Liver (tissue), 9 donors: ENCODE results near the gene NDRG4. TPM values are rescaled to one million over a fixed set of nuclear protein-coding genes. Genes with fewer than 3 reads are reported as not detected.

Experiments
- DNase-seq: peaks from one replicate; pipeline ENCODE4 v3.0.0-alpha.2; 2017; ENCODE audit warnings: low spot score
- H3K27ac ChIP-seq, 2 donors: one replicate each; pipeline ENCODE4 v1.7.0; 2013; ENCODE audit warnings: inconsistent platforms in 2 of 2, low read length in 2 of 2, control low read depth in 1 of 2, low read depth in 1 of 2, mild to moderate bottlenecking in 1 of 2
- H3K27me3 ChIP-seq, 4 donors: one replicate each; pipeline versions ENCODE4 v1.6.1 to v1.7.0; 2013; ENCODE audit warnings: low read length in 3 of 4, inconsistent platforms in 1 of 4, mild to moderate bottlenecking in 1 of 4, moderate library complexity in 1 of 4; ENCODE audit not compliant: control insufficient read depth in 4 of 4, insufficient read depth in 4 of 4
- H3K36me3 ChIP-seq, 4 donors: one replicate each; pipeline versions ENCODE4 v1.6.1 to v1.7.0; 2013; ENCODE audit warnings: low read length in 3 of 4, mild to moderate bottlenecking in 3 of 4, low read depth in 1 of 4, moderate library complexity in 1 of 4; ENCODE audit not compliant: control insufficient read depth in 4 of 4, insufficient read depth in 3 of 4
- H3K4me1 ChIP-seq, 4 donors: one replicate each; pipeline versions ENCODE4 v1.6.1 to v1.7.0; 2013; ENCODE audit warnings: low read length in 3 of 4, mild to moderate bottlenecking in 3 of 4, moderate library complexity in 1 of 4; ENCODE audit not compliant: control insufficient read depth in 4 of 4, insufficient read depth in 4 of 4
- H3K4me3 ChIP-seq, 3 donors: one replicate each; pipeline versions ENCODE4 v1.6.1 to v1.7.0; 2013; ENCODE audit warnings: low read length in 3 of 3, control low read depth in 1 of 3, low read depth in 1 of 3, mild to moderate bottlenecking in 1 of 3
- H3K9ac ChIP-seq, 2 donors: one replicate each; pipeline ENCODE4 v1.7.0; 2013; ENCODE audit warnings: low read length in 2 of 2, mild to moderate bottlenecking in 2 of 2, moderate library complexity in 2 of 2, control low read depth in 1 of 2, low read depth in 1 of 2
- H3K9me3 ChIP-seq, 4 donors: one replicate each; pipeline versions ENCODE4 v1.6.1 to v1.7.0; 2013; ENCODE audit warnings: low read length in 3 of 4; ENCODE audit not compliant: control insufficient read depth in 4 of 4
- CTCF ChIP-seq: fragments of 150-350 bp; IDR thresholded peaks from 2 replicates; pipeline ENCODE4 v1.5.1; 2017; ENCODE audit warnings: improper control_type of control experiment, low read depth, low read length; ENCODE audit not compliant: missing input control
- EGR1 ChIP-seq, 2 donors: IDR thresholded peaks; 2 replicates each; pipeline ENCODE4 v1.6.1; 2016 to 2018; ENCODE audit warnings: antibody characterized with exemption in 2 of 2, low read depth in 2 of 2
- FOXA1 ChIP-seq: IDR thresholded peaks from 2 replicates; pipeline ENCODE4 v1.6.1; 2016; ENCODE audit warnings: antibody characterized with exemption
- FOXA2 ChIP-seq: IDR thresholded peaks from 2 replicates; pipeline ENCODE4 v1.6.1; 2016; ENCODE audit warnings: antibody characterized with exemption
- GABPA ChIP-seq, 2 donors: IDR thresholded peaks in 1 of 2; conservative IDR thresholded peaks in 1 of 2; 2 replicates each; pipeline ENCODE4 v1.6.1; 2016; ENCODE audit warnings: antibody characterized with exemption in 2 of 2, mild to moderate bottlenecking in 1 of 2, moderate library complexity in 1 of 2
- HNF4A ChIP-seq, 2 donors: conservative IDR thresholded peaks; 2 replicates each; pipeline ENCODE4 v1.6.1; 2016; ENCODE audit warnings: antibody characterized with exemption in 2 of 2, mild to moderate bottlenecking in 2 of 2
- HNF4G ChIP-seq: IDR thresholded peaks from 2 replicates; pipeline ENCODE4 v1.6.1; 2016; ENCODE audit warnings: antibody characterized with exemption
- JUND ChIP-seq, 2 donors: IDR thresholded peaks; 2 replicates each; pipeline ENCODE4 v1.6.1; 2016; ENCODE audit warnings: antibody characterized with exemption in 2 of 2
- NR2F2 ChIP-seq: IDR thresholded peaks from 2 replicates; pipeline ENCODE4 v1.6.1; 2016; ENCODE audit warnings: antibody characterized with exemption
- RAD21 ChIP-seq, 2 donors: IDR thresholded peaks; 2 replicates each; pipeline ENCODE4 v1.6.1; 2016; ENCODE audit warnings: antibody characterized with exemption in 2 of 2, mild to moderate bottlenecking in 2 of 2
- REST ChIP-seq: IDR thresholded peaks from 2 replicates; pipeline ENCODE4 v1.6.1; 2016; ENCODE audit warnings: antibody characterized with exemption, mild to moderate bottlenecking
- RXRA ChIP-seq, 2 donors: IDR thresholded peaks; 2 replicates each; pipeline ENCODE4 v1.6.1; 2017 to 2018; ENCODE audit warnings: antibody characterized with exemption in 2 of 2, mild to moderate bottlenecking in 1 of 2
- SP1 ChIP-seq: IDR thresholded peaks from 2 replicates; pipeline ENCODE4 v1.6.1; 2018; ENCODE audit warnings: antibody characterized with exemption, mild to moderate bottlenecking
- TAF1 ChIP-seq: conservative IDR thresholded peaks from 2 replicates; pipeline ENCODE4 v1.6.1; 2016; ENCODE audit warnings: antibody characterized with exemption, mild to moderate bottlenecking
- WGBS: extraction: QIAGEN DNeasy Blood & Tissue Kit; methylation state at CpG from one replicate; pipeline ENCODE4 v1.1.7; 2013; 5-methylcytosine and 5-hydroxymethylcytosine counted together
- polyA plus RNA-seq, 2 donors: library from polyadenylated mRNA; stranded (reverse) in 1 of 2; unstranded in 1 of 2; fragments of 200-250 nt in 1 of 2; fragments of >200 nt in 1 of 2; fragmentation: Nextera tagmentation in 1 of 2; extraction: Ambion mirVana in 1 of 2; gene quantifications; one replicate each; pipeline versions ENCODE4 v1.2.1 to v1.2.3, GENCODE V29; 2013 to 2015
- total RNA-seq, 2 donors: library from RNA; depleted of rRNA; stranded (reverse); fragments of >200 nt; gene quantifications; one replicate each; pipeline ENCODE4 v1.2.3, GENCODE V29; 2014
- TF ChIP-seq, protein P1 (sequence below): IDR thresholded peaks from 2 replicates; pipeline ENCODE4 v1.6.1; 2016; ENCODE audit warnings: antibody characterized with exemption
- TF ChIP-seq, protein P2 (sequence below): IDR thresholded peaks from 2 replicates; pipeline ENCODE4 v1.6.1; 2016; ENCODE audit warnings: antibody characterized with exemption
- TF ChIP-seq, protein P3 (sequence below): IDR thresholded peaks from 2 replicates; pipeline ENCODE4 v1.6.1; 2016; ENCODE audit warnings: antibody characterized with exemption
- donor health status: healthy.
- donor health status: healthy.
- donor health status: healthy.
- donor health status: healthy.
- donor health status: healthy.

The NDRG4 gene
- total and polyA plus RNA-seq, 4 donors, result 0.40 to 1.1 (median 0.86) TPM

GRCh38 chr16:58497468-58497867 is 2.5 kb upstream of the NDRG4 start:
- no peak overlapping the region for H3K4me3 ChIP-seq
- 69% methylated on average over 2 of the region's 2 CpGs for WGBS
- TF ChIP-seq FOXA2, result no peak
- TF ChIP-seq, protein P1, sequence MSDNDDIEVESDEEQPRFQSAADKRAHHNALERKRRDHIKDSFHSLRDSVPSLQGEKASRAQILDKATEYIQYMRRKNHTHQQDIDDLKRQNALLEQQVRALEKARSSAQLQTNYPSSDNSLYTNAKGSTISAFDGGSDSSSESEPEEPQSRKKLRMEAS, result no peak
- no peak for TF ChIP-seq HNF4A (conservative IDR thresholded peaks at IDR 0.05)
- TF ChIP-seq CTCF, result no peak
- TF ChIP-seq SP1, result no peak
- TF ChIP-seq, protein P2, sequence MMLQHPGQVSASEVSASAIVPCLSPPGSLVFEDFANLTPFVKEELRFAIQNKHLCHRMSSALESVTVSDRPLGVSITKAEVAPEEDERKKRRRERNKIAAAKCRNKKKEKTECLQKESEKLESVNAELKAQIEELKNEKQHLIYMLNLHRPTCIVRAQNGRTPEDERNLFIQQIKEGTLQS, result no peak
- no peak for TF ChIP-seq GABPA (IDR thresholded peaks at IDR 0.05 in 1 of 2, conservative IDR thresholded peaks at IDR 0.05 in 1 of 2)
- no peak for TF ChIP-seq JUND (IDR thresholded peaks at IDR 0.05)
- TF ChIP-seq EGR1 (IDR thresholded peaks at IDR 0.05; ENCODE audit: low read depth in 2 of 2), result no peak
- TF ChIP-seq RAD21 (IDR thresholded peaks at IDR 0.05), result no peak
- H3K27me3 ChIP-seq, result peaks cover 0 to 6% (median 1%) of the 10 kb centered on the region in 4 donors
- no peaks in the 10 kb centered on the region for H3K36me3 ChIP-seq
- peaks cover 0 to 7% (median 6%) of the 10 kb centered on the region in 4 donors for H3K4me1 ChIP-seq
- no peak overlapping the region for H3K9ac ChIP-seq
- DNase-seq, result no peak
- no peaks in the 10 kb centered on the region for H3K9me3 ChIP-seq
- H3K27ac ChIP-seq, result no peak overlapping the region

DNA sequence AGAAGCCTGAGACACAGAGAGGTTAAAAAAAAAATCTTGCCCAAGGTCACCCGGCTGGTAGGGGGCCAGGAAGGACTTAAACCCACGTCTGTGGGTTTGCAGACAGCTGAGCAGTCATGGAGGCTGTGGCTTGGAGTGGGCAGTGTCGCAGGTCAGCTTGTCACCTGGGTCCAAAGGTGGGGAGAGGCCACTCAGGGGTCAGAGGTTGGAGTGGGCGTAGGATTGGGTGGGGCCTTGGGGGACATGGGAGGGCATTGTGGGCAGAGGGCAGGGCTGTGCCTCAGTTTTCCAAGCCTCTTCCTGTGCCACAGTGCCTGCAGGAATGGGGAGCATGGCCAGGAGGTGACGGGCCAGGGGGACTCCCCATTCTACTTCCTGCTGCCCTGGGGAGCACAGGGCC is 2.0 kb upstream of the NDRG4 start:
- TF ChIP-seq, protein P3, sequence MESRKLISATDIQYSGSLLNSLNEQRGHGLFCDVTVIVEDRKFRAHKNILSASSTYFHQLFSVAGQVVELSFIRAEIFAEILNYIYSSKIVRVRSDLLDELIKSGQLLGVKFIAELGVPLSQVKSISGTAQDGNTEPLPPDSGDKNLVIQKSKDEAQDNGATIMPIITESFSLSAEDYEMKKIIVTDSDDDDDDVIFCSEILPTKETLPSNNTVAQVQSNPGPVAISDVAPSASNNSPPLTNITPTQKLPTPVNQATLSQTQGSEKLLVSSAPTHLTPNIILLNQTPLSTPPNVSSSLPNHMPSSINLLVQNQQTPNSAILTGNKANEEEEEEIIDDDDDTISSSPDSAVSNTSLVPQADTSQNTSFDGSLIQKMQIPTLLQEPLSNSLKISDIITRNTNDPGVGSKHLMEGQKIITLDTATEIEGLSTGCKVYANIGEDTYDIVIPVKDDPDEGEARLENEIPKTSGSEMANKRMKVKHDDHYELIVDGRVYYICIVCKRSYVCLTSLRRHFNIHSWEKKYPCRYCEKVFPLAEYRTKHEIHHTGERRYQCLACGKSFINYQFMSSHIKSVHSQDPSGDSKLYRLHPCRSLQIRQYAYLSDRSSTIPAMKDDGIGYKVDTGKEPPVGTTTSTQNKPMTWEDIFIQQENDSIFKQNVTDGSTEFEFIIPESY, result no peak
- TF ChIP-seq GABPA (IDR thresholded peaks at IDR 0.05 in 1 of 2, conservative IDR thresholded peaks at IDR 0.05 in 1 of 2) (no peak), CTCF (no peak), JUND (IDR thresholded peaks at IDR 0.05) (no peak), FOXA2 (no peak), FOXA1 (no peak), SP1 (no peak), HNF4G (no peak), NR2F2 (no peak), TAF1 (no peak), HNF4A (conservative IDR thresholded peaks at IDR 0.05) (no peak), REST (no peak), RXRA (IDR thresholded peaks at IDR 0.05) (no peak), RAD21 (IDR thresholded peaks at IDR 0.05) (no peak)
- TF ChIP-seq, protein P2, result no peak
- H3K27me3 ChIP-seq, result peaks cover 0 to 6% (median 1%) of the 10 kb centered on the region in 4 donors
- no peak for DNase-seq
- no peak overlapping the region for H3K27ac ChIP-seq
- no peaks in the 10 kb centered on the region for H3K36me3 ChIP-seq
- H3K9ac ChIP-seq, result no peak overlapping the region
- H3K4me1 ChIP-seq, result peaks cover 0 to 7% (median 6%) of the 10 kb centered on the region in 4 donors
- no peaks in the 10 kb centered on the region for H3K9me3 ChIP-seq
- H3K4me3 ChIP-seq, result no peak overlapping the region
- 48% methylated on average over 5 of the region's 5 CpGs for WGBS
